NCI-H446 treated with DMSO at 0.1 percent for 48 hours (cell line): Measurements from ENCODE around the gene DNAJC18.
"Not testable (repeated sequence)": the region's sequence is repeated elsewhere in the genome, so short reads cannot be mapped to it uniquely, and the experiment has no call there.

Experiments used
- DNase-seq: peaks from one replicate; lab custom pipeline; 2025; lab: John Stamatoyannopoulos, UW

DNAJC18 gene

GRCh38 chr5:139461176-139461575 lies 21.9 kb upstream of the DNAJC18 start:
- no peak for DNase-seq

DNA sequence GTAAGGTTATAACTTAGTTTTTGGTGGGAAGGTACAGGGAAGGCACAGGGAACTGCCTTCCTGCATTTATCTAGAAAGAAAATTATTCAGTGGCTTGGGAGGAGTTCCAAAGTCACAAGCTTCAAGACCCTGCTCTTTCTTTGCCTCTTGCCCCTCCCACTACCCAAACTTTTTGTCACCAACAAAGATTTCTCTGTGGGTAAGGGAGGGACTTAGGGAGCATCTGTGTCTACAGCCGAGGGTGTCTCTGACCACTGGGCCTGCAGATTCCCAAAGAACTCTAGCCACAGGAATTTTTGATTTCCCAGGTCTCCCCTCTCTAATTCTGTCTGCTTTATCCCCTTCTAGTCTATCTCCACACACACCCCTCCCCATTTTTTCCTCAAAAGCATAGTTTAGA lies 21.1 kb upstream of the DNAJC18 start:
- DNase-seq, result no peak

GRCh38 chr5:139459451-139459934 lies 20.2 kb upstream of the DNAJC18 start:
- DNase-seq, result no peak

GRCh38 chr5:139458580-139459407 lies 19.5 kb upstream of the DNAJC18 start:
- DNase-seq, result no peak

DNA sequence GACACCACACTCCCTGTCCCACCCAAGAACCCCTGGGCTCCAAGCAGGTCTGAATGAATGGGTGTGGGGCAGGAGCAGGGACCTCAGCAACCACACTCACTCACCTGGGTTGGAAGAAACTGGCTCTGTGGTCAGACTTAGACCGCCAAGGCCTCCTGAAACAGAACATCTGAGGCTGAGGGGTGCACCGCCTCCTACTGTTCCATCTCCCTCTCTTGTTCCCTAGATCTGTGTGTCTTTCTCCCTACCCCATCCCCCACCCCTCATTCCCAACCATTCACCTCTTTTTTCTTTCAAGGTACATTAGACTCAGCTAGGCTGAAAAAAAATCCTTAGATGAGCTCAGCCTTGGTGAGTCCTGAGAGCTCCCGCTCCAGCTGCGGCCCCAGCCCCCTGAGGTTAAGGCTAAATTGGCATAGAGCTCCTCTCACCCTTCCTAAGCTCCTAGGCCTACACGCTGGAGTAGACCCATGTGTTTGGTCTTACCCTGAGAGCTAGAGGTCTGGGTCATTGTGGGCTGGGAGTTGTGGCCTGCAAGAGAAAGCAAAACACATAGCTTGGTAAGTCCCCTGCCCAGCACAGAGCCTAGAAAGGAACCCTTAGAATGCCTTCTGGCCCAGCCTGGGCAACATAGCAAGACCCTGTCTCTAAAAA lies 18.5 kb upstream of the DNAJC18 start:
- no peak for DNase-seq

DNA sequence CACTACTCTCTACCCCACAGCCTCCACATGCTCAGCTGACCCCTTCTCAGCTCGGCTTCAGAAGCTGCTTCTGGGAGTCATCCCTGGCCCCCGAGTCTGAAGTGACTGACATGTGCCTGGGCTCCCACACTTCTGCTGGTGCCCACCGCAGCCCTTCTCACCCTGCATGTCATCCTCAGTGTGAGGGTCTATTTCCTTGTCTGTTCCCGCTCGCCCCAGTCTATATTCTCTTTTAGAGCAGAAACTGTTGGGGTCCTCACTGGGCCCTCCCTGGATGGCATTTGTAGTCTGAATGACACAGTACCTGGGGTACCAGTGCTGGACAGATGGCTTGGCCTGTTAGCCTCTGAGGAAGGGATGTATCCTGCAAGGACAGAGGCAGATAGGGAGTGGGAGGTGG lies 17.9 kb upstream of the DNAJC18 start:
- DNase-seq, result no peak

- DNase-seq, result no peak
Observed at GRCh38 chr5:139456776-139457175, 17.5 kb upstream of the DNAJC18 start.

DNA sequence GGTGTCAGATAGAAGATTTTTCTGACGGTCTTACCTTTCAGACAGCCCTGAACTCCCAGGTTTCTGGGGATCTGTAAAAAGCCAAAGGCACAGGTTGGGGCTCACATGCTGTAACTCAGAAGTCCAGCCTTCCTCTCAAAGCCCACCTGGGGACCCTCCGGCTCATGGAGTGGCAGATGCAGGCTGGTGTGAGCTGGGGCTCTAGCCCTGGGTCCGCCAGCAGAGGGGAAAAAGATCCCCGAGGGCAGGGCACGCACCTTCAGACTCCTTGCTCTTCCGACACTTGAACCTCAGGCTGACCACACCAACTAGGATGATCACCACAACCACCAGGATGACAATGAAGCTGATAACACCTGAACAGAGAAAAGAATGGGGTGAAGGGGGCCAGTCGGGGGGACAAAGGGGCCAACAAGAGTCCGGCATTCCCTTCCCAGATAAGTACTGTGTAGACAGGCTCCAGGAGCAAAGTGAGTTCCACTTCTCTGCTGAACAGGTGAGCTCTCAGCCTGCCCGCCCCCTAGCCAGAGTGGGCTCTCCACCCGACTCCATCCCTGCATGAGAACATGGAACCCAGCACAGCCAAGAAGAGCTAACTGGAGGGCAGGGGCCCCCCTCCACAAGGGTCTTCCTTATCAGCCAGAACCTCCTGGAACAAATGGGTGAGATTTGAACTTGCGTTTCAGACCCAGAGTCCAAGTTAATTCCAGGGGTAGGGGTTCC lies 15.4 kb upstream of the DNAJC18 start:
- DNase-seq, result no peak

GRCh38 chr5:139453683-139454567 lies 14.6 kb upstream of the DNAJC18 start:
- DNase-seq, result no peak

- DNase-seq, result no peak
Observed at GRCh38 chr5:139451878-139452660, 12.7 kb upstream of the DNAJC18 start.

GRCh38 chr5:139451176-139451575 lies 11.9 kb upstream of the DNAJC18 start:
- no peak for DNase-seq

DNA sequence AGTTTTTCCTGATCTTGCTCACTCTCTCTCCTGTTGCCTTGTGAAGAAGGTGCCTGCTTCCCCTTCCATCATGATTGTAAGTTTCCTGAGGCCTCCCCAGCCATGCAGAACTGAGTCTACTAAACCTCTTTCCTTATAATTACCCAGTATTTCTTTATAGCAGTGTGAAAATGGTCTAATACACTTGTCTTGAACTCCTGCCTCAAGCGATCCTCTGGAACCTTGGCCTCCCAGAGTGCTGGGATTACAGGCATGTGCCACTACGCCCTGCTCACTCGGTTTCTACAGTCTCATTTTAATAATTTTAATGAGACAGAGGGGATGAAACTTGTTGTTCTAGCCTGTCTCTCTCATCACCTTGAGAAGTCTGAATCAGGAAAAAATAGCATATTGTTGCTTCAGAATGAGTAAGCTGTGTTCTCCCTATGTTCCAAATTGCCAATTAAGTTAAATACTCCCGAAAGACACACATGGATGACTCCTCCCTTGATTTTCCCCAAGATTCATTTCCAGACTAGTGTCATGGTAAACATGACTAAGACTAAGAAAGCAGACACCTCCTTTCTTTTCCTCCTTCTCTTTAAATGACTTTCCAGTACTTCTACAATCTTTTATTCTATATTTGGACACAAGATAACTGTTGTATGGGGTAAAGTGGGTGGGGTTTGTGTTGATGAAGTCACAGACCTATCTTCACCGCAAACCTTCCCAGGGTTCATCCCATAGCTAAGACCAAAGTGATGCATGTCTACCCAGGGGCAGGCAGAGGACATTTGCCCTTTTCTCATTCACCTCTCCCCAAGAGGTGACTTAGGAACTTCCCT lies 7.8 kb upstream of the DNAJC18 start:
- no peak for DNase-seq

- no peak for DNase-seq
Observed at GRCh38 chr5:139445325-139446170, 6.2 kb upstream of the DNAJC18 start.

DNA sequence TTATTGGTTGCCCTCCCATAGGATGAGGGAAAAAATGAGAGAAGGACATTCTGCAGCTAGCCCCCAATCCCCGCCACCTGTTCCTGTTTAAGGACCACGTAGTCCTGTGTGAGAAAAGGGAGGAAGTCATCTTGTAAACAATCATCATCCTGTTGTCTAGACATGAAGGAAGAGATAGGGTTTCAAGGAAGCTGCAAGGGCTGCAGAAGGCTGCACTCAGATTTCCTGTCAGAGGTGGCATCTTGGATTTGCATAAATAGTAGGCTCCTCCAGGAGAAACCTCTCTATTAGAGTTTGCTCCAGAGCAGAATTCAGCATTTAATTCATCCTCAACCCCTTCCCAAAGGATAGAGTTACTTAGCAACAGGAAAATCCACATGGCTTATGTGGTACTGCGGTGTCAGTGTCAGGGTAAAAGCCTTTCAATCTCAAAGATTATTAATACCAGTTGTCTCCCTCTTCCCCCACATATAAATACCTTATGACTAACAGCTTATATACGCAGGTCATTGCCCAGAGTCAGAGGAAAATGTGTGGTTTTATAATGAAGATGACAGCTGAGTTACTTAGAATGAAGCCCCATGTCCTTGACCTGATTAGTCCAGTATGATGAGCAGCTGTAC lies 4.6 kb upstream of the DNAJC18 start:
- DNase-seq, result no peak

DNA sequence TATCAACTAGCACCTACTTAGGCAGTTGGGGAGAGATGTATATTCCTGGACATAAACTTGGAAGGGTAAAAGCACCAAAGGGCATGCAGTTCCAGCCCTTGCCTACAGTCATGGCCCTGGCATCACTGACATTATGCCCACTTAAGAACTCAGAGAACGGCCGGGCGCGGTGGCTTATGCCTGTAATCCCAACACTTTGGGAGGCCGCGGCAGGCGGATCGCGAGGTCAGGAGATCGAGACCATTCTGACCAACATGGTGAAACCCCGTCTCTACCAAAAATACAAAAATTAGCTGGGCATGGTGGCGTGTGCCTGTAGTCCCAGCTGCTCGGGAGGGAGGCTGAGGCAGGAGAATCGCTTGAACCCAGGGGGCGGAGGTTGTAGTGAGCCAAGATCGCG lies 1.1 kb upstream of the DNAJC18 start:
- DNase-seq, result not testable (repeated sequence)

GRCh38 chr5:139438707-139439012 lies 665 bp downstream of the DNAJC18 start:
- DNase-seq, result no peak

- DNase-seq, result no peak
Observed at GRCh38 chr5:139435676-139436075, 3.6 kb downstream of the DNAJC18 start.

GRCh38 chr5:139431706-139432105 lies 7.6 kb downstream of the DNAJC18 start:
- no peak for DNase-seq

DNA sequence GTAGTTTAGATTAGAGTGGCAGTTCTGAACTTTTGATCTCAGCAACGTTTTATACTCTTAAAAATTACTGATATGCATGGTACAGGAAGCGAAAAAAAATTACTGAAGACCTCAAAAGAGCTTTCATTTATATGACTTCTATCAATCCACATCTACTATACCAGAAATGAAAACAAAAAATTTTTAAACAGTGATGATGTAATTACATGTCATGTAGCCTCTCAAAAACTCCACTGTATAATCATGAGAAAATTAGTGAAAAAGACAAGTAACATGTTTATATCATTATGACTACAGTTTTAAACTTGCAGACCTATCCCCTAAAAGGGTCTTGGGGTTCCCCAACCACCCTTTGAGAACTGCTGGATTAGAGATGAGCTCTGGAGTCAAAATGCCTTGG lies 9.3 kb downstream of the DNAJC18 start:
- no peak for DNase-seq
